ENCODE measurements around the gene HELZ.
"Not testable (repeated sequence)": the region's sequence is repeated elsewhere in the genome, so short reads cannot be mapped to it uniquely, and the experiment has no call there.

The HELZ gene

DNA sequence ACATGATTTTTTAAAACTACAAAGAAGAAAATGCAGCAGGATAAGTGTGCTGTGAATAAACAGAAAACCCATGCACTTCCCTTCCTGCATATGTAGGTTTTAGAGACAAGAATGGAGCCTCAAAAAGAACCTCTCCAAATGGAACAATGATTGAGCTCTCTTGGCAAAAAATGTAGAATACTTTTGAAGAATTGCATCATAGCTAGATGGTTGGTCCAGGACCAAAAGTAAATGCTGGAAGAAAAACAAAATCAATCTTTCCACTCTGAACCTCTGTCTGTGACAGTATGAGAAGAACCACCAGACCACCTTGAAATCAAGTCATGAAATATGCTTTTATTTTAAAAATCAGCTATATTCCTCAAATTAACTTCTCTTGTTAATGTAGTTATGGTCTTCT lies 17.5 kb downstream of the HELZ start:
- DNase-seq: no peak

DNA sequence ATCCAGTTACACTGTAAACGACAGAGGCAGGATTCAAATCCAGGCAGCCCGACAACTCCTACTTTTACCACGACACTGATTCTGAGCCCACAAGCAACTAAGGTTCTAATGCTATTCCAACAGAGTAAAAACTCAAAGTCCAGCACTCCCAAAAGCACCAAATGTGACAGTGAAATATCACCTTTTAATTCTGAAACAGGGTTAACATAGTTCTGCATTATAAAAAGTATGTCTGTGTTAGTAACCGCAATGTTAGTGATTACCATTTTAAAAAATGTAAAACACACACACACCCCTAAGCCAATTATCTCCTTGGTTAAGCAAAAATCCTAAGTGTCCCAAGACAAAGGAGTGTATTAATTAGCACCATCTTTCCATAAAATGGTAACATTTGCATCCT lies 19.7 kb downstream of the HELZ start:
- no peak for DNase-seq

- DNase-seq: no peak
Measured at GRCh38 chr17:67224736-67225135, 20.3 kb downstream of the HELZ start.

- no peak for DNase-seq
Measured at GRCh38 chr17:67223924-67224323, 21.1 kb downstream of the HELZ start.

DNA sequence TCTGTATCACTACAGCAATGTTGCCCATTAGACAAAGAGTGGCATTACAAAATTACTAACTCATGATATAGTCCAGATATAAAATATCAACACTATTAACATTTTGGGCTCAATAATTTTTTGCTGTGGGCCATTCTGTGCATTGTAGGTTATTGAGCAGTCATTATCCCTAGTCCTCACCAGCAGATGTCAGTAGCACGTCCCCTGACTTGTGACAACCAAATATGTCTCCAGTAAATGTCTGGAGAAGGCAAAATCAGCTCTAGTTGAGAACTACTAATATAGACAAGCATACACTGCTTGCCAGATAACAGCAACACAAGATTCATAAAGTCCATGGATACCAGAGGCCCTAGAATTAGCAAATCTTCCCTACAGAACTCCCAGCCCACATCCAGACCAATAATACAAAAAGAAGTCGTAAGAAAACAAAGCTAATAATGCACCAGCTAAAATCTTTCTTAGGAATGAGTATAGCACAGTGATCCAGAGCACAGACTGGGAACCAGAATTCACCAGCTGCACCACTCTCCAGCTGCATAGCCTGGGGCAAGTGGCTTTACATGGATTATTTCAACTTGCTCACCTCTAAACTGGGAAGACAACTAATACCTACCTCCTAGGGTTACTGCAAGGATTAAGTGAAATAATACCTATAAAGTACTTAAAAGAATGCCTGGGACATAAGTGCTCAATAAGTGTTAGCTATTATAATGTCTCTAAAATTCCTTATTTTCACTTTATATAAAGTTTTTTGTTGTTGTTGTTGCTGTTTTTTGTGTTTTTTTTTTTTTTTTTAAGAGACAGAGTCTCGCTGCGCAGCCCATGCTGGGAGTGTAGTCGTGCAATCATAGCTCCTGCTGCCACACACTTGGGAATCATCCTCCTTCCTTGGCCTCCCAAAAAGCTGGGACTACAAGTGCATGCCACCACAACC lies 23.7 kb downstream of the HELZ start:
- peak; percentile 15 to 50 for DNase-seq

GRCh38 chr17:67218385-67218950 lies 26.5 kb downstream of the HELZ start:
- DNase-seq: no peak

DNA sequence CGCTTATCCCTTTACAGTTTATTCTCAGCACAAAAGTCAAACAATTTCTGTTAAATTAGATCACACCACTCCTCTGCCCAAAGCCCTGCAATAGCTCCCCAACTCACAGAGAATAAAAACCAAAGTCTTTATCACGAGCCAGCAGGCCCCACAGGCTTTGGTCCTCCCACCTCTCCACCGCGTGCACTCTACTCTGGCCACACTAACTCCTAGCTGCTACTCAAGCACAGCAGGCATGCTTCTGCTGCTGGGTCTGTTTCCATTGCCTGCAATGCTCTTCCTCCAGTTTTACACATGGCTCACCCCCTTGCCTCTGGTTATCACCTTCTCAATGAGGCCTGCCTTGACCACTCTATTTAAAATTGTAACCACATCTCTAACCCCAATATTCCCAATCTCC lies 27.6 kb downstream of the HELZ start:
- no peak for DNase-seq

DNA sequence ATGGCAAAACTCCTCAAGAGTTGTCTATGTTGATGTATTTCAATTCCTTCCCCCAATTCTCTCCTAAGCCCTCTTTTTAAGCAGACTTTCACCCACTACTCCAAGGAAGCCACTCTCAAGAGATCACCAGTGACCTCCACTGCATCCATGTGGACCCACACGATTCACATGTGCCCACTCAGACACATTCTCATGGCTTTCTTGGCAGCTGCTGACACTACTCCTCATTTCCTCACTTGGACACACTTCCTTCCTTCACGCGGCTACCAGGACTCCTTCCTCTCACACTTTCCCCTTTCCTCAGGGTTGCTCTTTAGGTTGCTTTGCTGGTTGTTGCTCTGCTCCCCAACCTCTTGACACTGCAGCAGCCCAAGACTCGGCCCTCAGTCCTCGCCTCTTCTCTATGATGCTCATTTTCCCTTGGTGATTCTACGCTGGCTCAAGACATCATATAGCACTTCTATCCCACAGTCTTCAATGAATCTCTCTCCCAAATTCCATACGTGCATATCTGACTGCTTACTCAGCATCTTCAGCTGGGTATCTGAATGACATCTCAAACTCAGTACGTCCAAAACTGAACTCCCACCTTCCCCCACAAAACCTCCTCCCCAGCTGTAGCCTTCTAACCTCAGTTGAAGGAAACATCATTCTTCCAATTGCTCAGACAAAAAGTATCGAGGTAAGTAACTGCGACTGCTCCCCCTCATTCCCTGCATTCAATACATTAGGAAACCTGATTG lies 28.2 kb downstream of the HELZ start:
- no peak for DNase-seq

- DNase-seq: no peak
Measured at GRCh38 chr17:67215991-67216421, 29.0 kb downstream of the HELZ start.

DNA sequence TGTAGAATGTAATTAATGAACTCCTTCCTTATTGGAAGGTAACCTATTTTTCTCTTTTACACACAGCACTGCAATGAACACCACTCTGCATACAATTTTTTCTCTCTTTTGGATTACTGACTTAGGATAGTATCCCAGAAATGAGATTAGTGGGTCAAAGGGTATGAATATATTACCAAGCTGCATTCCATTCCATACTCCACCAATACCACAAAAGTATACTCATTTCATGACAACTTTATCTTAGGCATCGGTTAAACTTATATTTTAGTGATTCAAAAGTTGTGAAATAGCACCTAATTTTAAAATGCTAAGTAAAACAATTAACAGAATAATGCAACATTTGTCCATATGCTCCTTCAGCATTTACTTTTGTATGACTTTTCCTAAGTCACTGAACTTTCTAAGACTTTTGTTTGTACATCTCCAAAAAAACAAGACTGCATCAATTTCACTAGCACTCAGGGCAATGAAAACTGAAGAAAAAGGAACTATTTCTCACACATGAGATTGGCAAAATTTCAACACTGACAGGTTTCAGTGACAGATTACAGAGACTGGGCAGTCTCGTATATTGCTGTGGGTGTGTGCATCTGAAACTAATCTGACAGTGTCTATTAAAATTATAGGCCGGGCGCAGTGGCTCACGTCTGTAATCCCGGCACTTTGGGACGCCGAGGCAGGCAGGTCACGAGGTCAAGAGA lies 32.1 kb downstream of the HELZ start:
- no peak for DNase-seq

- no peak for DNase-seq
Measured at GRCh38 chr17:67212231-67212630, 32.8 kb downstream of the HELZ start.

DNA sequence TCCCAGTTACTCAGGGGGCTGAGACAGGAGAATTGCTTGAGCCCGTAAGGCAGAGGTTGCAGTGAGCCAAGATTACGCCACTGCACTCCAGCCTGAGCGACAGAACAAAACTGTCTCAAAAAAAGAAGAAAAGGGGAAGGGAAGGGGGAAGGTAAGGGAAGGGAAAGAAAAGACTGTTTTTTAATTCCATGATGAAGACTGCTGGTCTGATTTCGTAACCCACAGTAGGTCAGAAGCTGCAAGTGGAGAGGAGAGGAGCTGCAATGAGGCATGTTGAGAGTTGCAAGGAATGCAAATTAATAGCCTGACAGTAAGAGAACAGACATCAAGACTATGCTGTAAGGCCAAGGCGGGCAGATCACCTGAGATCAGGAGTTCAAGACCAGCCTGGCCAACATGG lies 33.3 kb downstream of the HELZ start:
- no peak for DNase-seq

DNA sequence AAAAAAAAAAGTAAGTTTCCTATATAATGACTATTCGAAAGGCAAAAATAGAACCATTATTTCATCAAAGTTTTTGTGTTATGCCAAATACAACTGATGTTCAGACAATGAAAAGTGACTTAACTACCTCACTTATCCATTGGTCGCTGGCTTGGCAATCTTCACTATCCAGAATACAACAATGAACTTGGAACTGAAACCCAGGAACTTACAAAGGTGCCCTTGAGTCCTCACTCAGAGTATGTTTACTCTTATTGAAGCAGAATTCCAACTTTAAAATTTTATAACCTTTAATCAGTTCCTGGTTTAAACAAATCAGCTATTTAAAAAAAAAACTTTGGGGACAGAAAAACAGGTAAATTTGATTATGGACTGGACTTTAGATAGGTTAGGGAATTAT lies 34.1 kb downstream of the HELZ start:
- DNase-seq: no peak

- DNase-seq: no peak
Measured at GRCh38 chr17:67208232-67208631, 36.8 kb downstream of the HELZ start.

DNA sequence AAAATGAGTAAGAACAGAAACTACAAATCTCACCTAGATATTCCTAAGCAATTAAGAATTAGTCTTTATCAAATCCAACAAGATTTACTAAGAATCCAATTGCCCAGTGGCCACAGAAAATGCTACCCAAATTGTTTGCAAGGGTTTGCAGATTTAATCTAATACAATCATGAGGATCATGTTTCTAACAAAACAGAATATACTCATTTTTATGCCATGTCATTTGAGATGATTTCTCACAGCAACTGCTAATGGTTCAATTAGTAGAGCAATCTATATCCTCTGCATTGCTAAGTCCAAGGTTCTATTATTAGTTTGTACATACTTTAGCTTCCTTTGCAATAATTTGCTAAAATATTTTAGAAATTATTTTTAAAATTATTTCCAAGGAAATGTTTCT lies 41.2 kb downstream of the HELZ start:
- no peak for DNase-seq

GRCh38 chr17:67202503-67202902 lies 42.5 kb downstream of the HELZ start:
- no peak for DNase-seq

- DNase-seq: no peak
Measured at GRCh38 chr17:67200727-67201301, 44.2 kb downstream of the HELZ start.

DNA sequence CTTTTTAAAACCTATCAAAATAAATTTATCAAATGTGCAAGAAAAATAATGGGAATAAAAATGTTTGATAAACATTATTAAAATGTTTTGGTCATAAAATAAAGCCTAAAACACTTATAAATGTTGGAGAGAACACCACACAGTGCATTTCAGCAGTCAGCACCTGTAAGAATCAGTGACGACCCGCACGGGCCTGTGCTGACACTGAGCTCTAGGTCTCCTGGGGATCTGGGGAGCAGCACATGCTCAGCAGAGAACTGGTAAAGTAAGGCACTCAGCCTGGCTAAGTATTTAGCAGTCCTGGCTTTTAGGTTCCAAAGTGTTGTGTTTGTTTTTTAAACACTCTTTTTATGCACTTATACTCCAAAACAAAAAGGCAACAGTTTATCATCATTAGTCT lies 46.9 kb downstream of the HELZ start:
- no peak for DNase-seq

DNA sequence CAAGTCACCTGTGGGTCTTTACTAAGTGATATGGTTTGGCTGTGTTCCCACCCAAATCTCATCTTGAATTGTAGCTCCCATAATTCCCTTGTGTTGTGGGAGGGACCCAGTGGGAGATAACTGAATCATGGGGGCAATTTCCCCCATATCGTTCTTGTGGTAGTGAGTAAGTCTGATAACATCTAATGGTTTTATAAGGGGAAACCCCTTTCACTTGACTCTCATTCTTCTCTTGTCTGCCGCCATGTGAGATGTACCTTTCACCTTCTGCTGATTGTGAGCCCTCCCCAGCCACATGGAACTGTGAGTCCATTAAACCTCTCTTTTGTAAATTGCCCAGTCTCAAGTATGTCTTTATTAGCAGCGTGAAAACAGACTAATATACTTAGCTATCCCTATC lies 48.0 kb downstream of the HELZ start:
- not testable (repeated sequence) for DNase-seq

DNA sequence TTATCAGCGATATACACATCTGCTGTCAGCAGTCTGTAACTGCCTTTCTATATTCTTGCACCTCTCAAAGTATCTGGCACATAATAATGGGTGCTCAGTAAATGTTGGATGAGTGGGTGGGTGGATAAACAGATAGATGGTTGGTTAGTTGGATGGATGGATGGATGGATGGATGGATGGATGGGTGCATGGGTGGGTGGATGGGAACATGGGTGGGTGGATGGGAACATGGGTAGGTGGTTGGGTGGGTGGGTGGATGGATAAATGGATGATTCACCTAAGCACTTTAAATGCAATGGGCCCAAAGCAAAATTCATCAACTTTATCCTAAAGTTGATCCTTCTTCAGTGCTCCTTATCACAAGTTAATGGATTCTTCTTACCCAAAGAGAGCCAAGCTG lies 48.6 kb downstream of the HELZ start:
- DNase-seq: no peak

- no peak for DNase-seq
Measured at GRCh38 chr17:67194134-67194533, 50.9 kb downstream of the HELZ start.

- no peak for DNase-seq
Measured at GRCh38 chr17:67187927-67188326, 57.1 kb downstream of the HELZ start.

- DNase-seq: no peak
Measured at GRCh38 chr17:67186782-67187181, 58.2 kb downstream of the HELZ start.

Data from NCI-H2081 (cell line).